ENCODE measurements around the gene STARD7.
A peak's percentile ranks its signal among the peaks of the same experiment; 100 is the strongest.
"Not testable (repeated sequence)": the region's sequence is repeated elsewhere in the genome, so short reads cannot be mapped to it uniquely, and the experiment has no call there.

STARD7 gene

DNA sequence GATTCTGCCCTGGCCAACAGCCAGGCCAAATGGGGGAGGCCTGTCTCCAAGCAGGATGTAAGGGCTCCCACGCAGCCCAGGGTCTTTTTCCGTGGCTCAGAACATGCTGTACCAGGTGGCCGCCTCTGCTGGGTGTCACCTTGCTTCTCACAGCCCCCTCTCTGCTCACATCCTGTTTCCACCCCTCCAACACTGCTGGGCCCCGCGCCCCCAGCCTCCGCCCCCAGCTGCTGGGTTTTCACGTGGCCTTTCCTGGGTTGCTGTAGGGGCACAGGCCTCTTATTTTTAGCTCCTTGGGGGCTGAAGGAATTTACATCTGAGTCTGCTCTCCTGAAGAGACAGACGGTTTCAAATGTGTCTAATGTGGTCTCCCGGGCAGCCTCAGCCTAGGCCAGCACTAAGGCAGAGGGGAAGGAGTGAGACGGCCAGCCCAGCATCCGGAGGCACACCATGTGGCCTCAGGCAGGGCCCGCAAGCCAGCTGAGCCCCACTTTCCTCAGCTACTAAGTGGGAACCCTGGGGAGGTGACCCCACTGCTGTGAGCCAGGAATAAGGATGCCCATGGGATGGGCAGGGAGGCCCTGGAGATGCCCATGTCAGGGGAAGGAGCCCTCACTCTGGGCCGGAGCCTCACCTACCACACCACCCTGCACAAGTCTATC, 44.7 kb downstream of the STARD7 start:
- no peak for DNase-seq (ENCODE audit: low read depth, low spot score)

DNA sequence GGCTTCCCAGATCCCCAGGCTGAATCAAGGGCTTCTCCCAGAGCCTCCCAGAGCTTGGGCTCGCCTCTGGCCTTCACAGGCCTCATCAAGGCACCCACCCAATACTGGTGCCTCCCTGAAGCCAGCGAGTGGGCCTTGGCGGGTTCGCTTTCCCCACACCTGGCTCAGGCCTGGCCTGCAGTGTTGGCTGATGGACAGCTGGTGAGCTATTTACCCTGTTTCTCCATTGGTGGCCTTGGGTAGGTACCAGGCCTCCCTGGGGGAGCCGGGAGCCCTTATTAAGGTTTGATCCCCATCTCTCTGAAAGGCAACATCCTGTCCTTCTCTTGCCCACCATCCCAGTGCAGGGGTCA, 45.2 kb downstream of the STARD7 start:
- DNase-seq (ENCODE audit: low read depth, low spot score) = no peak

DNA sequence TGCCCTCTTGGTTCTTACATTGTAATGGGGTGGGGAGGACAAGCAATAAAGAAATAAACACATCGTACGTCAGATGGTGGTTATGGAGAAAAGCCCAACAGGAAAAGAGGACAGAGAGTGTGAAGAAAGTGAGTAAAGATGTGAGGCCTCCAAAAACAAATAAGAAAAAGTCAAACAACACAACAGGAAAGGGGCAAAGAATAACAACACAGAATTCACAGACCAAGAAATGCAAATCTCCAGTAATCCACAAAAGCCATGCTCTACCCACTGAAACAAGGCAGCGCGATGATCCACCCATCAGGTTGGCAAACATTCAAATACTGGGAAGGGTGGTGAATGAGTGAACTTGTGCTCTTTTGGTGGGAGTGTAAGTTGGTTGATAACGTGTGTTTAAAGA, 46.7 kb downstream of the STARD7 start:
- DNase-seq (ENCODE audit: low read depth, low spot score) = no peak

DNA sequence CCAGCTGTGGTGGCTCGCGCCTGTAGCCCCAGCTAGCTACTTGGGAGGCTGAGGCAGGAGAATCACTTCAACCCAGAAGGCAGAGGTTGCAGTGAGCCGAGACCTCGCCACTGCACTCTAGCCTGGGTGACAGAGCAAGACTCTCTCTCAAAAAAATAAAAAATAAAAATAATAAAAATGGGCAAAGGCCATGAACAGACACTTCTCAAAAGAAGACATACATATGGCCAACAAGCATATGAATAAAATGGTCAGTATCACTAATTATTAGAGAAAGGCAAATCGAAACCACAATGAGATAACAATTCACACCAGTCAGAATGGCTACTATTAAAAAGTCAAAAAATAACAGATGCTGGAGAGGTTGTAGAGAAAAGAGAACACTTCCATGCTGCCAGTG, 48.3 kb downstream of the STARD7 start:
- not testable (repeated sequence) for DNase-seq (ENCODE audit: low read depth, low spot score)

DNA sequence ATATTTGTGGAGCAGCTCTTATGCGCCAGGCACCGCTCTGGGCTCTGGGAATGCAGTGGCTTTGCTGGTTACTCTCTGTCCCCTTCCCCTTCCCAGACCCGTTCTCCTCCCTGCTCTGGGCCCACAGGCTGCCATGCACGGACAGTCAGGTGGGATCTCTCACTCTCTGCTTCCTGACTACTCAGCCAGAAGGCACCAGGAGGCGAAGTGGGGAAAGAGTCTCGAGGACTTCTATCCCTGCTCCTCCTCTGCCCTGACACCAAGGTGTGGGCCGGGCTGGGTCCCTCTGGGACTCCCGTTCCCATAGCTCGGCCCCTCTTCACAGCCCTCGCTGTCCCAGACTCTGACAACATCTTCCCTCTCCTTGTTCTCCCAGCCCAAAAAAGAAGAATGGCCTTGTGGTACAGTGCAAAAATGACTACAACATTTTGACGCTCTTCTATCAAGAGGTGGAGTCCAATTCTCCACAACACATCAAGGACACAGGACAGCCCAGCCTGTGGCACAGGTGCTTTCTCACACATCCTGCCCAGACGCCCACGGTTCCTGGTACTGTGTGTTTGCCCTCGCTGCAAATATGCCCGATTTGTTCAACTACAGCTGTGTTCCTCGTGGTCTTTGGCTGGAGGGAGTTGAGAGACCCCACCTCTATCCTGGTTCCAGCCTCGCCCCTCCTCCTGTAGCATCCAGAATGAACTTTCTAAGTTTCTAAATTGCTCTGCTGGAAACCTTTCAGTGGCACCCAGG, 49.4 kb downstream of the STARD7 start:
- DNase-seq (ENCODE audit: low read depth, low spot score) = no peak

DNA sequence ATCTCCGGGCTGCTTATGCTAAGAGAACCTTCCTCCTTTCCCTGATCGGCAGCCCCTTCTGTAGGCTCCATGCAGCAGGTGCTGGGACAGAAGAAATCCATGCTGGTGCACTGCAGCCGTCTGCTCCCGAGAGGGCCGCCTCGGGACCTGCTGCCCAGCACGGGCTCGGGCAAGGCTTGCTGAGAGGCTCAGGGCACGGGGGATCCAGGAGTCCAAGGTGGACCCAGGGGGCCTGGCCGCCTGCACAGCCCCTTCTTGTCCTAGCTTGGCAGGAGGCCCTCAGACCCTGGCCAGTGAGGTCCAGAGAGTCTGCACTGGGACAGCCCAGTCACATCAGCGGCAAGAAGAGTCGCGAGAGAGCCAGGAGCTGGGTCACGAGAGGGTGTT, 50.1 kb downstream of the STARD7 start:
- DNase-seq (ENCODE audit: low read depth, low spot score) = no peak

DNA sequence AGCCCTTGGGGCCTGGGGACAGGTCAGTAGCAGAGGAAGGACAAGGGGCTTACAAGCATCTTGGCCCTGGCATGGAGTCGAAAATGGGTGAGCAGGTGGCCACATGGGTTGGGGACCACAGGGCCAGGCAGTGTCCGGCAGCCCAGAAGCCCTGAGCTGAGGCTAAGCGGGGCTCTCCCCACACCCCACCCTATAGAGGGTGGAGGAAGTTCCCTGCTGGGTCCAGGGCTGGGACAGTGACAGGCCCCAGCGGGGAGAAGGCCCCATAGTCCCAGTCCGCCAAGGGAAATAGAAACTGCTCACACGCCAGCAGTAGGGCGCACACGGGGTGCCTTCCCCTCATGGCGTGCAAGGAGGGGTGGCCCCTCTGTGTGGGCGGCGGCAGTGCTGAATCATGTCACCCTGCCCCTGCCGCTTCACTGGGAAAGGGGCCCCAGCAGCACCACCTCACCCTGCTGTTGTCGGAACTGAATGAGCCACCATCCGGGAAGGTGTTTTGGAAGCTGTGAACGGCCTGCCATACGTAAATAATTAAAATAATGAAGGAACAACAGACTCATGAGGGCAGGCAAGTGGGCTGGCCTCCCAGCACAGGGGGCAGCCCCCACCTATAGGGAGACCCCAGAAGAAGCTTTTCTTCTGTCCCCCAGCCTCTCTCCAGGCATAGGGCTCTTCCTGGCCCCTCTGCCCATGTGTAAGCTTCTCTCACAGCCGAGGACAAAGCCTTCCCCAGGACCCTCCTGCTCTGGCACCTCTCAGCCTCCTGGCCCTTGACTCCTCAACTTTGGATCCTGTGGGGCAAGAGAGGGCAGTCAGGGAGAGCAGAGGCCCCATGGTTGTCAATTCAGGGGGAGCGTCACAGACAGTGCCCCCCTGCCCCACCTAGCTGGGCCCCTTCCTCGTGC, 50.7 kb downstream of the STARD7 start:
- peak; percentile 77 for DNase-seq (ENCODE audit: low read depth, low spot score)

DNA sequence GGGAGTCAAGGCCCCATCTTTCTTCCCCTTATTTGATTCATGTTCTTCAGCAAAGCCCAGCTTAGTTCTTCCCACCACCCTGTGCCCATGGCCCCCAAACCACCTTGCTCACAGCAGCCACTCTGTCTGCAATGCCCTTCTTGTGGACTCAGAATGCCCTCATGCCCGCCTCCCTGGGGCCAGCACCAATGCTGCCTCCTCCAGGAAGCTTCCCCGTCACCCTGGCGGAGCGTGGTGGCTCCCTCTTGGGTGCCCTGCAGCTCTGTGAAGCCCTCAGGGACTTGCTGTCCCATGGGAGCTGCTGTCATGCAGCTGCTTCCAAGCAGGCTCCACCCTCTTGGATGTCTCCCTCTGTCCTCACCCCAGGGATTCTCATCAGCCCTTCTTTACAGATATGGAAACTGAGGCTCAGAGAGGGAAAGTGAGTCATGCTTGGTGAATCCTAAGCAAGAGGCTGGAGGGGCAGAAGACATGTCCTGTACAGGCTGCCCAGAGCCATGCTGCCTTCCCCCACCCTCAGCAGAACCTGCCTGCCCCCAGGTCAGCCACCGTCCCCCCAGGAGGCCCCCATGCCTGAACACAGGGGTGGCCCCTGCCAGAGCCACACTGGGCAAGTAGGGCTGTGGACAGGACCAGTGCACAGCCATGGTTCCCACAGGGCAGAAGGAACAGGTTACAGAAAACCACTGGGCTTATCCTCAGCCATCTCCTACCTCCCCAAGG, 51.5 kb downstream of the STARD7 start:
- DNase-seq (ENCODE audit: low read depth, low spot score) = no peak

DNA sequence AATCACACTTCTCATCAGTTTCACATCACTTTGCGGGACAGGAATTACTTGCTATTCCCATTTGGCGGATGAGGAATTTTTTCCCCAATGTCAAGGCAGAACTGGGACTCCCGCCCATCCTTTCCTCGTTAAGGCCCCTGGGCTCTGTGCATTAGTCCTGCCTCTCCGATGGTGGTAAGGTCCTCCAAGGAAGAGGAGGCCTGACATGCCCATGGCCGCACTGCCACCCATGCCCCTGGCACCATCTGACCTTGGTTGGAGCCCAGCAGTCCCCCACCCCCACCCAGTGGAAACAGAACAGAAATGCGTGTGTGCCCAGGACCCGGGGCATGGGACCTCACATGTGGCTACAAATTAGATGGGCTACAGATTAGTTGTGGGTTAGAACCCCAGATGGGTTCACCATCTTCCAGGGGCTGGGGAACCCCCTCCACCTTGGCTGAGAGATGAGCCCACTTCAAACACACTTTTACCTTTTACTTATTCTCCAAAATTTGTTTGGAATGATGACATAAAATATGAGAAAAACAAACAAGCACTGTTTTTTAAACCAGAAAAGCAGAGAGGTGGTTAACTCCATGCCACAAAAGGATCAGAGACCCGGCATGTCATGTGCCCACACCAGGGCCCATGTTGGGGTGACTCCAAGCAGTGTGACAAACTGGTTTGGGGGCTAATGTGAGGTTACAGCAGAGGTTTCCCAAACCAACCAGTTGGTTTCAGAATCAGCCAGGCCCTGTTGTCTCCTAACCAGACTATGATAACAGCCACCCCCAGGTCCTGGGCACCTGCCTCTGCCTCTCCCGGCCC, 52.4 kb downstream of the STARD7 start:
- no peak for DNase-seq (ENCODE audit: low read depth, low spot score)

DNA sequence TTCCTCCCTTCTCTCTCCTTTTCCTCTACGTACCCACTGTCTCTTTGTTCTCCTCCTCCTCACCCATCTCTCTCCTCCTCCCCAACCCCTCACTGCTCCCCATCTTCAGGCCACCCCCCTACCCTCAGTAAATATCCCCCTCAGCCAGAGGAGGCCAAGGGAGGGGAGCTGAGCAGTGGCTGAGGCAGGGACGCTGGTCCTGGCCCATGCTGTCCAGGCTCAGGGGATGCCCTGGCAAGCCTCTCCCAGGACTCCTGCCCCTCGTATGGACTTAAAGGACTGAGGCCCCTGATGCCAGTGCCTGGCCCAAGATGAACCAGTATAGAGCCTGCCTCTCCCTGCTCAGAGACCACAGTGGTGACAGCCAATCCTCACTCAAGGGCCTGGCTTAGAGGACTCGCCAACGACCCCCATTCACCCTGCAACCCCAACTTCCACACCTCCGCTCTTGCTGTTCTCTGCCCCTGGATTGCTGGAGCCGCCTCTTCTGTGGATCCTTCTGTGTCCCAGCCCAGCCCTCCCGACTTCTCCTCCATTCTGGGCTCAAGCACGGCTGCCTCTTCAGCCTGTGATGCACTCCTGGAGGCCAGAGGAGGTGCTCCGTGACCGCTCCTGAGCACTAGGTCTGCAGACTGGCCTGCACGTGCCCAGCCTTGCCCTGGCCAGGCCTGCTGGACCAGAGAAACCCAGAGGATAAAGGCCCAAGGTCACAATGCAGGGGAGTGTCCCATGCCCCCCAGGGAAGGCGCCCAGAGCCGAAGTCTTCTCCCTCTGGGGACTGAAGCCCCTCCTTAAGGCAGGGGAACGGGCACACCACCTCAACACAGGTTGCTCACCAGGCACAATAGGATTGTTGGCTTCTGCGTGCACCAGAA, 53.9 kb downstream of the STARD7 start:
- DNase-seq (ENCODE audit: low read depth, low spot score) = no peak

DNA sequence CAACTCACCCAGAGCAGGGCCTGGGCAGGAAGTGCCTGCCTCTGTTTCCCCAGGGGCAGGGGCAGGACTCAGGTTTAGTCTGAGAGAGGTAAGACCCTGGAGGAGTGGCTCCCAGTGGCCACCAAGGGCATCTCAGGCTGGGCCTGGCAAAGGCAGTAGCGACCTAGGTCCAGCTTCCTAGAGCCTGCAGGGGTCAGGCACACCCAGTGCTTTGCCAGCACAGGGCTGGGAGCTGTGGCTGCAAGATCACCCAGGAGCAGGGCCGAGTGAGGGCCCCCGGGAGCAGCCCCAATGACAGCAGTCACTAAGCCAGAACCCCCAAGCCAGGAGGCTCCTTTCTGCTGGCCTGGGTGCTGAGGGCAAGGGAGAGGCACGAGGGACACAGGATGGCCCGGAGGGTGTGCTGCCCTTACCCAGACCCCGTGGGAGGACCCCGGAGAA, 54.6 kb downstream of the STARD7 start:
- no peak for DNase-seq (ENCODE audit: low read depth, low spot score)

DNA sequence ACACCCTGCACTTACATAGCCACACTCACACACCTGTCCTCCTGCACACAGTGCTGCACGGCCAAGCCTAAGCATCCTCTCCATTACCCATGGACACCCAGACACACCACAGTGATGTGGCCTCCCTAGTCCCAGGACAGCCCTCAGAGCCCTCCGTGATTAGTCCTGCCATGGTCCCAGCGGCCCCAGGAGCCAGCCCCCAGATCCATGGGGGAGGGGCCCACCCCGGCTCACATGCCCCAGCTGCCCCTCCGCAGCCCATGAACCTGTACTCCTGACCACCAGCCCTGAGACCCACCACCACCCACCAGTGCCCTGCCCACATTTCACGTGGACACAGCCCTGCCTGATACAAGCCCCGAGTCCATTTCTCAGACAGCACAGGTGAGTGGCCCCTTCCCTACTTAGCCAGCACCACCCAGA, 55.3 kb downstream of the STARD7 start:
- no peak for DNase-seq (ENCODE audit: low read depth, low spot score)

DNA sequence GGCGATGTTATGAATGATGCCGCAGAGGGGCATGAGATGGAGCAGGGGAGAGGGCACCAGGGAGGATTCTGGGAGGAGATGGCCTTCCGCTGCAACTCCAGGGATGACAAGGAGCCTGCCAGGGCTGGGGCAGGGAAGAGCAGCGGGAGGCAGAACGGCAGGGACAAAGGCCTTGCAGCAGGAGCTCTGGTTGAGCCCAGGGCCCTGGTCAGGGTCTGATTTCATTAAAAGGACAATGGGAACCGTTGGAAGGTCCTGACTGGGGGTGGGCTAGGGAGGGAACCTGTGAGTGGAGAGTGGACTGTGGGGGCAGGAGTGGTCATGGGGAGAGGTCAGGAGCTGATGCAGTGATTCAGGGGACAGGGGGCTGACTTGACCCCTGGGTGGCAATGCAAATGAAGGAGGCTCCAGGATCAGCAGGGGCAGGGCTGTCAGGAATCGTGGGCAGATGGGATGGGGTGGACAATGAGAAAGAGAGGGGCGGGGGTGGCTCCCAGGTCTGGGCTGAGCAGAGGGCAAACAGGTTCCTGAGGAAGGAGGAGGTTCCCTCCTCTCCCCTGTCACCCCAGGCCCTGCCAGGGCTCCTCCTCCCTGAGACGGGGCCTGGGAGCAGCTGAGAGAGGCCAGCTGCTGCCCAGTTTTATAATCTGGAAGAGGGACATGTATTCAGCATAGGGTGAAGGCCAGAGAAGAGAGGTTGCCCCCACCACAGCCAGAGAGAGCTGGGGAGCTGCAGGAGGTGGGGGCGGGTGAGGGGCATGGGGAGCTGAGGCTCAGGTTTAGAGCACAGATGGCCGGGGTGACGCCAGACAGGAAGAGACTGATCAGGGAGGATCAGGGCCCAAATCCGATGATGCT, 56.1 kb downstream of the STARD7 start:
- no peak for DNase-seq (ENCODE audit: low read depth, low spot score)

DNA sequence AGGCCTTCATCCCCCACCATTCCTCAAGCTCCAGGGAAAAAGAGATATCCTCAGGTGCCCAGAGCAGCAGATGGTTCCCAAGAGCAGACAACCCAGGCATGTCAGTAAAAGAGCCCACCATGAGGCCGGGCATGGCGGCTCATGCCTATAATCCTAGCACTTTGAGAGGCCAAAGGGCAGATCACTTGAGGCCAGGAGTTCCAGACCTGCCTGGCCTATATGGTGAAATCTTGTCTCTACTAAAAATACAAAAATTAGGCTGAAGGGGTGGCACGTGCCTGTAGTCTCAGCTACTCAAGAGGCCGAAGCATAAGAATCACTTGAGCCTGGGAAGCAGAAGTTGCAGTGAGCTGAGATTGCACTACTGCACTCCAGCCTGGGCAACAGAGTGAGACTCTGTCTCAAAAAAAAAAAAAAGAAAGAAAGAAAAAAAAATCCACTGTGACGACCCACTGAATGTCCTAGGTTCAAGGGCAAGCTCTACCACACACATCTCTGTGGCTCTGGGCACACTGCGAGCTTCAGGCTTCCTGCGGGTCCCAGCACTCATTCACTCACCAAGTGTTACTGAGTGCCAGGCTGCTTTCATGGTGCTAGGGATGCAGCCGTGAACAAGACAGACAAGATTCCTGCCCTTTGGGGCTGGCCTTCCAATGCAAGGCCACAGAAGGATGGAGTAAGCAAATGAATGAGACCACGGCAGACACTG, 56.9 kb downstream of the STARD7 start:
- no peak for DNase-seq (ENCODE audit: low read depth, low spot score)

DNA sequence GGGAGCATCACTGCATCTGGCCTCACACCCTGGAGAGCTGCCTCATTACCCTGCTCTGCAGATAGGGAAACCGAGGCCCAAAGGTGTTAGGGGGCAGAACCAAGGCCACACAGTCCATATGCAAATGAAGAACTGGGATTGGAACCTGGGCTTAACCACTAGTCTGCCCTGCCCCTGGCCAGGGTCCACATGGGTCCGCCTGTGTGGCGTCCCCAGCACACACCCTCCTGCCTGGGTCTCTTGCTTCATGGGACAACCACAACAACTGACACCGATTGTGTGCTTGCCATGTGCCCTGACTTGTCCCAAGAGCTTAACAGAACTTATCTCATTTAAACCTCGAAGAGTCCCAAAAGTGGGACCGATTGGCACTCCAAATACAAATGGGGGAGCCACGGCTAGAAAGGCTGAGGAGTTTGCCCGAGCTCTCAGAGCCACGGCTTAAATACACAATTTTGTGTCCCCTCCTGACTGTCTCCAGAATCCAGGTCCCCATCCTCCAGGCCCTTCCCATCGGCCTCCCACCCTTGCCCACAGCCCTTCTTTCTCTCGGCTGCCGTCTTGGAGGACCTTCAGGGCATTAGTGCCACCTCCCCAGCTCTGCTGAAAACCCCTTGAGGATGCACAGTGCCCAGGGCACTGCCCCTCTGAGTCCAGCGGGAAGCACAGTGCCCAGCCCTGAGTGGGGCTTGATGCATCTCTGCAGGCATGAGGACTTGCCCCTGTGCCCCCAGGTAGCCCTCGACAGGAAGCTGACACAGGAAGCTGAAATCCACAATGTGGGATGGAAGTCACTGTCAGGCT, 57.6 kb downstream of the STARD7 start:
- DNase-seq (ENCODE audit: low read depth, low spot score) = no peak

DNA sequence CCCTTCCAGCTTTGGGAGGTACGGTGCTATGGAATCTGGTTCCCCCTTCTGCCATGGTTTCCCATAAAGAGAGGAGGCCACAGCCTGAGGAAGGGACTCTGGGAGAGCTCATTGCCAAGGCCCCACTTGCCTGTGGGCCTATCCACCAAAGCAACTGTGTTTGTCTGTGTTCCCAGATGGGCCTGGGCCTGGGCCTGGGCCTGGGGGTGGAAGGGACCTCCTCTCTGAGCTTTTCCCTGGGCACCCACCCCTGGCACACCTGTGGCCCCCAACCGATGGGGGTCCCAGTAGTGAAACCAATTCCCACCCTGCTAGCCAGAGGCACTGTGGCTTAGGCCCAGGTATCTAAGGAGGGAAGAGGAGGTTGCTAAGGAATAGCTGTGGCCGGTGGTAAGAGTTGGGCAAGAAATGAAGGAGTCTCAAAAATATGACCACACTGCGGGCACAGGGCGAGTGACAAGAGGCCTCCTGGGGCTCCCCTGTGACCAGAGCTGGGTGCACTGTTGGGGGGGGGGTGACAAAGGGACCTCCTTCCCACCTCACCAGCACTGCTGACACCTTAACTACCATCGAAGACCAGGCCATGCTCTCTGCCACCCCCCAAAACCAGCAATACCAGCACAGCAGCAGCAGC, 58.5 kb downstream of the STARD7 start:
- DNase-seq (ENCODE audit: low read depth, low spot score) = no peak
